ENCODE measurements around the gene TGDS. TPM values are rescaled to one million over a fixed set of nuclear protein-coding genes. Genes with fewer than 3 reads are reported as not detected.

The TGDS gene
- total RNA-seq, 2 donors from 2014 or later, result 6.1 to 6.5 TPM

GRCh38 chr13:94632226-94632980, 36.5 kb upstream of the TGDS start:
- DNase-seq (ENCODE audit: low spot score), result no peak
- no peak overlapping the region for H3K4me3 ChIP-seq
- no peaks in the 10 kb centered on the region for H3K4me1 ChIP-seq
- H3K9me3 ChIP-seq, result no peaks in the 10 kb centered on the region
- no peak for TF ChIP-seq CTCF (IDR thresholded peaks at IDR 0.05)
- H3K27me3 ChIP-seq, result no peaks in the 10 kb centered on the region
- H3K36me3 ChIP-seq, result peaks cover 5% of the 10 kb centered on the region
- no peak overlapping the region for H3K27ac ChIP-seq

- no peak overlapping the region for H3K27ac ChIP-seq
- no peak for DNase-seq (ENCODE audit: low spot score)
Measured at GRCh38 chr13:94630858-94631257, 34.9 kb upstream of the TGDS start.

DNA sequence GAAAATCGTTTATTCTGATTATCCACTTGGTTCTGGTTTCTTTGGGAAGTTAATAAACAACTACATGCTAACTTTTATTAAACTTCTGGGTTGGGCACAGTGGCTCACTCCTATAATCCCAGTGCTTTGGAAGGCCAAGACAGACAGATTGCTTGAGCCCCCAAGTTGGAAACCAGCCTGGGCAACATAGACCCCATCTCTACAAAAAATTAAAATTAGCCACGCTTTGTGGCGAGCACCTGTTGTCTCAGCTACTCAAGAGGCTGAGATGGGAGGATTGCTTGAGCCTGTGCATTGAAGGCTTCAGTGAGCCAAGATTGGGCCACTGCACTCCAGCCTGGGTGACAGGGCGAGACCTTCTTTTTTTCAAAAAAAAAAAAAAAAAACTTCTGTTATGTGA, 27.4 kb upstream of the TGDS start:
- Histone ChIP-seq H3K27ac (no peak overlapping the region), H3K9me3 (no peaks in the 10 kb centered on the region), H3K36me3 (peaks cover 33% of the 10 kb centered on the region), H3K27me3 (no peaks in the 10 kb centered on the region), H3K4me3 (no peak overlapping the region), H3K4me1 (no peaks in the 10 kb centered on the region)
- TF ChIP-seq CTCF (IDR thresholded peaks at IDR 0.05), result no peak
- no peak for DNase-seq (ENCODE audit: low spot score)

More at GRCh38 chr13:94630858-94631257, 34.9 kb upstream of the TGDS start:
- peaks cover 16% of the 10 kb centered on the region for H3K36me3 ChIP-seq
- H3K4me1 ChIP-seq, result no peaks in the 10 kb centered on the region
- H3K4me3 ChIP-seq, result no peak overlapping the region
- no peak for TF ChIP-seq CTCF (IDR thresholded peaks at IDR 0.05)
- no peaks in the 10 kb centered on the region for H3K9me3 ChIP-seq
- no peaks in the 10 kb centered on the region for H3K27me3 ChIP-seq

GRCh38 chr13:94622344-94622743, 26.4 kb upstream of the TGDS start:
- no peak overlapping the region for H3K4me3 ChIP-seq
- no peaks in the 10 kb centered on the region for H3K9me3 ChIP-seq
- H3K27ac ChIP-seq, result no peak overlapping the region
- H3K4me1 ChIP-seq, result no peaks in the 10 kb centered on the region
- peaks cover 27% of the 10 kb centered on the region for H3K36me3 ChIP-seq
- H3K27me3 ChIP-seq, result no peaks in the 10 kb centered on the region
- TF ChIP-seq CTCF (IDR thresholded peaks at IDR 0.05), result no peak
- no peak for DNase-seq (ENCODE audit: low spot score)

- peaks cover 16% of the 10 kb centered on the region for H3K36me3 ChIP-seq
Measured at GRCh38 chr13:94620286-94620896, 24.4 kb upstream of the TGDS start.

More at GRCh38 chr13:94620286-94620896, 24.4 kb upstream of the TGDS start:
- Histone ChIP-seq H3K4me3 (no peak overlapping the region), H3K27ac (no peak overlapping the region), H3K27me3 (no peaks in the 10 kb centered on the region), H3K4me1 (no peaks in the 10 kb centered on the region), H3K9me3 (no peaks in the 10 kb centered on the region)
- peak in 1 of 2 donors; percentile 53 for TF ChIP-seq CTCF (IDR thresholded peaks at IDR 0.05)
- DNase-seq (ENCODE audit: low spot score), result no peak
